Naive B cell (primary cell): ENCODE measurements around the gene BCAN. TPM values are rescaled to one million over a fixed set of nuclear protein-coding genes. Genes with fewer than 3 reads are reported as not detected.

Experiments used
- ATAC-seq, 2 donors: fragments of 150-1000 bp; cut with Tn5 transposase; 2 replicates each; pipeline ENCODE4 v1.10.0; 2021; ENCODE audit warnings: low read depth in 2 of 2, mild to moderate bottlenecking in 2 of 2, moderate library complexity in 2 of 2
- DNase-seq: peaks from one replicate; pipeline ENCODE4 v3.0.0; 2022
- H3K27ac Mint-ChIP-seq, 6 donors: one replicate each; pipeline ENCODE4 v1.8.0; 2020 to 2022; ENCODE audit warnings: mild to moderate bottlenecking in 6 of 6, mixed read lengths in 6 of 6, moderate library complexity in 5 of 6, inconsistent platforms in 2 of 6
- H3K27me3 Mint-ChIP-seq, 3 donors: one replicate each; pipeline ENCODE4 v1.8.0; 2021 to 2022; ENCODE audit warnings: mixed read lengths in 3 of 3, mild to moderate bottlenecking in 1 of 3
- H3K36me3 Mint-ChIP-seq, 2 donors: one replicate each; pipeline ENCODE4 v1.8.0; 2020 to 2022; ENCODE audit warnings: mixed read lengths in 2 of 2, inconsistent platforms in 1 of 2, mild to moderate bottlenecking in 1 of 2
- H3K4me1 Mint-ChIP-seq, 3 donors: one replicate each; pipeline ENCODE4 v1.8.0; 2020 to 2022; ENCODE audit warnings: mixed read lengths in 3 of 3, inconsistent platforms in 1 of 3, mild to moderate bottlenecking in 1 of 3, moderate library complexity in 1 of 3
- H3K4me3 Mint-ChIP-seq, 8 donors: one replicate each; pipeline ENCODE4 v1.8.0; 2020 to 2022; ENCODE audit warnings: mild to moderate bottlenecking in 8 of 8, mixed read lengths in 8 of 8, moderate library complexity in 8 of 8, inconsistent platforms in 2 of 8
- H3K9me3 Mint-ChIP-seq, 7 donors: one replicate each; pipeline ENCODE4 v1.8.0; 2020 to 2022; ENCODE audit warnings: mixed read lengths in 7 of 7, mild to moderate bottlenecking in 5 of 7, inconsistent platforms in 2 of 7, moderate library complexity in 1 of 7
- polyA plus RNA-seq, 6 donors: library from polyadenylated mRNA; unstranded; fragments of 300-500 nt; fragmentation: Illumina TruSeq; gene quantifications; one replicate each; pipeline ENCODE4 v1.2.3, GENCODE V29; 2021; ENCODE audit warnings: low read depth in 6 of 6

BCAN gene
- polyA plus RNA-seq, 6 donors from 2014 or later = not detected

DNA sequence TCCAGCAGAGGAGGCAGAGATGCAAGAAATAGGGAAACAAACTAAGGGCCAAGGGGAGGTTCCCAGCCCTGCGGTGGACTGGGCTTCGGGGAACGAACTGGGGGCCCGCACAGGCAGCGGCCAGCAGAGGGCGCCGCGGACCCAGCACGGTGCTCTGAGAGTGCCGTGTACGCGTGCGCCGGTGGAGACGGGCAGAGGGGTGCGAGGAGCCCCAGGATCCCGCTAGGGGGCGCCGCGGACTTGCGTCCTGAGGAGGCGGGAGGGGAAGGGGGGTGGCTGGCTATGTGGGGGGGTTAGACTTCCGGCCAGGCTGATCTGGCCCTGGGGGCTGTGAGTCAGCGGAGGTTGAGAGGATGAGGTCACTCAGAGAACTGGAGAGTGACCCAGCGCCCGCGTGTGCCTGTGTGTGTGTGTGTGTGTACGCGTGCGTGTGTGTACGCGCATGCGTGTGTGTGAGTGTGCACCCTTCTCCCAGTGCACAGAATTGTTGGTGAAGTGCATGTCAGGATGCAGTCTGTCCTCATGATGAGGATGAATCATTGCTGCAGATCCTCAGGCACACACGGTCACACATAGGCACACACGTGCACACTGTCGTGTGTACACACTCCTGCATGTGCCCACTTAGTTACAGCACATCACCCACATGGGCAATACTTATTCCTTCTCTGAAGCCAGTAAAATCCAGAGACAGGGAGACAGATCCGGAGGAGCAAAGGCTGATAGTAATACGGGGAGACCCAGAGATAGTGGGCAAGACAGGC lies 18.3 kb downstream of the BCAN start:
- peak; percentile 82 to 83 for ATAC-seq
- peak overlapping the region; percentile 32 to 80 (median 58) for H3K27ac Mint-ChIP-seq
- H3K27me3 Mint-ChIP-seq = peaks cover 17 to 54% (median 30%) of the 10 kb centered on the region in 3 donors
- peaks cover 74 to 95% (median 90%) of the 10 kb centered on the region in 3 donors for H3K4me1 Mint-ChIP-seq
- no peaks in the 10 kb centered on the region for H3K9me3 Mint-ChIP-seq
- no peaks in the 10 kb centered on the region for H3K36me3 Mint-ChIP-seq
- peak; percentile 84 for DNase-seq
- H3K4me3 Mint-ChIP-seq = peak overlapping the region in 6 of 8 donors; percentile 34 to 74 (median 65)

DNA sequence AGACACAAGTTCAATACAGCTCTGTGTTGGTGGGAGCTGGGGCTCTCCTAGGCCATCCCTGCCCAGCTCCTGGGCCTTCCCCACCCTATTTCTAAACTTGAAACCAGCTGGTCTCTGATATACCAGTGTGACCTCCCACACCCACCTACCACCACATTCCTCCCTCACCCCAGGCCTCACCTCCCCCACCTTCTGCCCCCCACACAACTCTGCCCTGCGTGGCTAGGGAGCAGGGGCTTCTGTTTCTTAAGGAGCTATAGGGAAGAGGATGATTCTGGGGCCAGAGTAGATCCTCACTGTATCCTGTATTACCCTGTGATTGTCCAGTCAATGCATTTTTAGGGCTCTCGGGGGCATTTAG lies 18.8 kb downstream of the BCAN start:
- DNase-seq = no peak
- Mint-ChIP-seq H3K36me3 (no peaks in the 10 kb centered on the region), H3K27me3 (peaks cover 11 to 50% (median 24%) of the 10 kb centered on the region in 3 donors), H3K27ac (no peak overlapping the region), H3K4me1 (peaks cover 77 to 99% (median 90%) of the 10 kb centered on the region in 3 donors), H3K9me3 (no peaks in the 10 kb centered on the region), H3K4me3 (peak overlapping the region in 3 of 8 donors; percentile 12 to 71 (median 21))
- no peak for ATAC-seq

DNA sequence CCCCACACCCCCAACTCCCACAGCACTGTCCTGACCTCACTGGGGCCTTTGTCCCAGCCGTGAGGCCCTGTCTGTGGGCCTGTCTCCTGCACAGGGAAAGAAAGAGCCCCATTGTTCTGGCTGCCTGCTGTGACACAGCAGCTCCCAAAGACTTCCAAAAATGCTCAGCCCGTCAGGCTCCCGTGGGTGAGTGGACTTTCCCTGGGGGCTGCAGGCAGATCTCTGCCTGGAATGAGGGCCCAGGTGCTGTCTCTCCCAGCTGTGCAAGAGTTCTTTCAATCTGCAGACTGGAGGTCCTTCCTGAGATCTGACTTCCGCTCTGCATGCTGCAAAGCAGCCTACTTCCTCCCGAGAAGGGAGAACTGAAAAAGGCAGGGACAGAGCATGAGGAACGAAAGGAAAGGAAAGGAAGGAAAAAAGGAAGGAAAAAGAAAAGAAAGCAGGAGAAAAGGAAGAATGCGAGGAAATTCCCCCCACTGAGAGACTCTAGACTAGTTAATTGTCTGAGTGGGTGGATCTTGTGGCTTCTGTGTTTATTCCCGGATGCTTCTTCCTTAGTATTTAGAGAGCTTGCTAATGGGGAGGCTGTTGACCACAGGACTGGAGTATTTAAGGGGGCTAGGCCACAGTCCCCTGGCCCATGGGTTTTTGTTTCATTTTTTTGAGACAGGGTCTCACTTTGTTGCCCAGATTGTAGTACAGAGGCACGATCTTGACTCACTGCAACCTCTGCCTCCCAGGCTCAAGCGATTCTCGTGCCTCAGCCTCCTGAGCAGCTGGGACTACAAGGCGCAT lies 20.3 kb downstream of the BCAN start:
- ATAC-seq = no peak
- H3K36me3 Mint-ChIP-seq = no peaks in the 10 kb centered on the region
- peaks cover 0 to 38% (median 9%) of the 10 kb centered on the region in 3 donors for H3K27me3 Mint-ChIP-seq
- H3K4me1 Mint-ChIP-seq = peaks cover 78 to 98% (median 85%) of the 10 kb centered on the region in 3 donors
- peak overlapping the region in 4 of 8 donors; percentile 4 to 66 (median 36) for H3K4me3 Mint-ChIP-seq
- H3K9me3 Mint-ChIP-seq = no peaks in the 10 kb centered on the region
- peak overlapping the region in 2 of 6 donors; percentile 39 to 69 for H3K27ac Mint-ChIP-seq
- no peak for DNase-seq

DNA sequence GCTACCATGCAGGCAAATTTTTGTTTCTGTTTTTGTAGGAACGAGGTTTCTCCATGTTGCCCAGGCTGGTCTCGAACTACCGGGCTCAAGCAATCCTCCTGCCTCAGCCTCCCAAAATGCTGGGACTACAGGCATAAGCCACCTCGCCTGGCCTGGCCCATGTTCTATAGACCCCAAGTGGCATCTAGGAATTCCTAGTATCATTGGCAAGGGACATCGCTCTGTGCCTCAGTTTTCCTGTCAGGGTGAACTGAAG lies 20.8 kb downstream of the BCAN start:
- H3K27me3 Mint-ChIP-seq = peaks cover 0 to 32% (median 4%) of the 10 kb centered on the region in 3 donors
- ATAC-seq (no peak), DNase-seq (no peak)
- H3K4me1 Mint-ChIP-seq = peaks cover 73 to 93% (median 80%) of the 10 kb centered on the region in 3 donors
- H3K27ac Mint-ChIP-seq = peak overlapping the region in 1 of 6 donors; percentile 27
- peak overlapping the region in 5 of 8 donors; percentile 27 to 71 (median 33) for H3K4me3 Mint-ChIP-seq
- no peaks in the 10 kb centered on the region for H3K9me3 Mint-ChIP-seq
- H3K36me3 Mint-ChIP-seq = no peaks in the 10 kb centered on the region

DNA sequence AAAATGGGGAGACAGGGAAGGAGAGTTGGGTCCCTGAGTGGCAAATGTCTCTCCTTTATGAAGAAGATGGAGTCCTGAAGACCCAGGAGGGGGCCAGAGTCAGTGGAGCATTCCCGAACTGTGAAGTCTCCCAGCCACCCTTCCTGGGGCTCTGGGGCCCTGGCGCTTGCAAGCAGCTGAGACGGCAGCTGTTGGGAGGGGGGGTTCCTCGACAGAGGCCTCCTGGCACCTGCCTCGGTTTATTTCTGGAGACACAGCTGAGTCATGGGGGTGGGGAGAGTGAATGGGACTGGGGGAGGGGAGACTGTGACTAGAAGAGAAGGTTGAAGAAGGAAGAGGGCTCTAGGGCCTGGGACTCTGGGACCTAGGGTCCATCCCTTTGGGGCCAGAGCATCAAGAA lies 21.3 kb downstream of the BCAN start:
- H3K9me3 Mint-ChIP-seq = no peaks in the 10 kb centered on the region
- H3K36me3 Mint-ChIP-seq = no peaks in the 10 kb centered on the region
- no peak for DNase-seq
- peaks cover 0 to 28% (median 0%) of the 10 kb centered on the region in 3 donors for H3K27me3 Mint-ChIP-seq
- H3K27ac Mint-ChIP-seq = peak overlapping the region in 3 of 6 donors; percentile 27 to 62 (median 52)
- peak overlapping the region in 4 of 8 donors; percentile 35 to 71 (median 48) for H3K4me3 Mint-ChIP-seq
- H3K4me1 Mint-ChIP-seq = peaks cover 69 to 89% (median 76%) of the 10 kb centered on the region in 3 donors
- ATAC-seq = no peak

DNA sequence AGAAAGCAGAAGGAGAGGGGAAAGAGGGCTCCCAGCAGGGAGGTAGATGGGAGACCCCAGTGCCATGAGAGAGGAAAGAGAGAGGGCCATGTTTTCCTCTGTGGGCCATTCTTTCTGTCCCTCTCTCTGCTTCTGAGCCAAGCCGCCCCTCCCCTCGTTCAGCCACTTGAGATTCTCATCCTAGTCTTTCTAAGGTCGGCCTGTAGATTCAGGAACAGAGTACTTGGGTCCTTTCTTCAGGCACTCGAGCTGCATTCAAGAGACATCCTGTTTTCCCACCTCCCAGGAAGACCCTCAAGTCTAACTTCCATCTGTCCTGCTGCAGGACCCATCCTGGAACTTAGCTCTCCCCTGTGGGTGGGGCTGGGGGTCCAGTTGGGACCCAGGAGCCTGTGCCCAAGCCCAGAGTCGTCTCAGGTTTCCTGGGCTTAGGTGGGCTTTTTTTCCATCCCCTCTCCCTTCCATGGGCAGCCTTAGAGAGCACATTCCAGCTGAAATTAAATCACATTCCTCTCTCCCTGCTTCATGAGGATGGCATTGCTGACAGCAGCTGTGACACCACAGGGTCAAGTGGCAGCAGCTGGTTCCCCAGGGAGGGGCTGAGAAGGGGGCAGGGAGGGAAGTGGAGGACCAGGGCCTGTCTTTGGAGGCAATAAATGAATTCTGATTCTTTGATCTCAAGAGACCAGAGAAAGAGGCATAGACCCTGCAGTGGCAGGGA lies 22.3 kb downstream of the BCAN start:
- DNase-seq = no peak
- Mint-ChIP-seq H3K27me3 (peaks cover 0 to 22% (median 0%) of the 10 kb centered on the region in 3 donors), H3K4me3 (peak overlapping the region in 6 of 8 donors; percentile 71 to 88 (median 75)), H3K27ac (peak overlapping the region in 1 of 6 donors; percentile 79), H3K36me3 (no peaks in the 10 kb centered on the region), H3K9me3 (no peaks in the 10 kb centered on the region), H3K4me1 (peaks cover 63 to 78% (median 74%) of the 10 kb centered on the region in 3 donors)
- no peak for ATAC-seq

DNA sequence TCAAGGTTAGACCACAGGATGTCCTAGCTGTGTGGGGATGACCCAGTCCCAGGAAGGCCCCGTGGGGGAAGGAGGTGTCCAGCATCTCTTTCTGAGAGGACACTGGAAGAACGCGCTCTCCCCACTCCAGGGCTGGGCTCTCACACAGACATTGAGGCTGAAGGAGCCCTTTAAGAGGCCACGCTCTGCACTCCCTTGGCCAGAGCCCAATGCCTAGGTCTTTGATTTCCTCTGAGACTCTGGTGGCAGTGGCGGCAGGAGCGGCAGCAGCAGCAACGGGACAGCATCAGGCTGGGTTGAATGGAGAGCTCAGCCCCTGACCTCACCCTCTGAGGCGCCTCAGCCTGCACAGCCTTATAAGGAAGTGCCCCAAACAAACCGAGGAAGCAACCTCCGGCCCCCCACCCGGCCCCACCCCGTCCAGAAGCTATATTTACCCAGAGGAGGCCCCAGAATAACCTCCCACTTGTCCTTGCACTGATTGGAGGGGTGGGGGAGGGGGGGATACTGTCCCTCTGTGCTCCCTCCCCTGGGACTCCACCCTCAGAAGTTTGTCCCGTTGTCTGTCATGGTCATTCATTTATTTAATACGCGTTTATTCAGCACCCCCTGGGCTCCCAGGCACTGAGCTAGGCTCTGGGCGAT lies 23.0 kb downstream of the BCAN start:
- ATAC-seq = peak; percentile 40 to 52
- H3K27ac Mint-ChIP-seq = peak overlapping the region in 1 of 6 donors; percentile 35
- H3K36me3 Mint-ChIP-seq = no peaks in the 10 kb centered on the region
- peak overlapping the region in 7 of 8 donors; percentile 55 to 88 (median 74) for H3K4me3 Mint-ChIP-seq
- peaks cover 0 to 20% (median 2%) of the 10 kb centered on the region in 3 donors for H3K27me3 Mint-ChIP-seq
- DNase-seq = no peak
- H3K4me1 Mint-ChIP-seq = peaks cover 56 to 72% (median 67%) of the 10 kb centered on the region in 3 donors
- H3K9me3 Mint-ChIP-seq = no peaks in the 10 kb centered on the region

DNA sequence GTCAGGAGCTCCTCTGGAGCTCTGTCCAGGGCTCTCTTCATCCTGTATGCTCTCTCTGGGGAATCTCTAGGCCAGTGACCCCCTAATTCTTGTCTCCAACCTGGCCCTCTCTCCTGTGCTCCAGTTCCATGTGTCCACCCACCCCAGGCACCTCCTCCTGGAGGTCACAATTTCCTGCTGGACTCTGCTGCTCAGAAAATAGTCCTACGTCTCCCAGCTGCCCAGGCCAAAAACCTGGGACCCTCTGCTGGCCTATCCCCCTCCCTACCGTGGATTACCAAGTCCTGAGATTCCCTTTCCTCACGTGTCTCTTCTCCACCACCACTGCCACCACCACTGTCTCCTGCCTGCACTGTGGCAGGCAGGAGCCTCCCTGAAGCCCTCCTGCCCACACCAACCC lies 23.6 kb downstream of the BCAN start:
- ATAC-seq = no peak
- Mint-ChIP-seq H3K27ac (peak overlapping the region in 3 of 6 donors; percentile 35 to 87 (median 64)), H3K27me3 (peaks cover 0 to 25% (median 8%) of the 10 kb centered on the region in 3 donors), H3K9me3 (no peaks in the 10 kb centered on the region), H3K4me3 (peak overlapping the region; percentile 38 to 88 (median 69)), H3K36me3 (no peaks in the 10 kb centered on the region), H3K4me1 (peaks cover 58 to 66% (median 61%) of the 10 kb centered on the region in 3 donors)
- no peak for DNase-seq

DNA sequence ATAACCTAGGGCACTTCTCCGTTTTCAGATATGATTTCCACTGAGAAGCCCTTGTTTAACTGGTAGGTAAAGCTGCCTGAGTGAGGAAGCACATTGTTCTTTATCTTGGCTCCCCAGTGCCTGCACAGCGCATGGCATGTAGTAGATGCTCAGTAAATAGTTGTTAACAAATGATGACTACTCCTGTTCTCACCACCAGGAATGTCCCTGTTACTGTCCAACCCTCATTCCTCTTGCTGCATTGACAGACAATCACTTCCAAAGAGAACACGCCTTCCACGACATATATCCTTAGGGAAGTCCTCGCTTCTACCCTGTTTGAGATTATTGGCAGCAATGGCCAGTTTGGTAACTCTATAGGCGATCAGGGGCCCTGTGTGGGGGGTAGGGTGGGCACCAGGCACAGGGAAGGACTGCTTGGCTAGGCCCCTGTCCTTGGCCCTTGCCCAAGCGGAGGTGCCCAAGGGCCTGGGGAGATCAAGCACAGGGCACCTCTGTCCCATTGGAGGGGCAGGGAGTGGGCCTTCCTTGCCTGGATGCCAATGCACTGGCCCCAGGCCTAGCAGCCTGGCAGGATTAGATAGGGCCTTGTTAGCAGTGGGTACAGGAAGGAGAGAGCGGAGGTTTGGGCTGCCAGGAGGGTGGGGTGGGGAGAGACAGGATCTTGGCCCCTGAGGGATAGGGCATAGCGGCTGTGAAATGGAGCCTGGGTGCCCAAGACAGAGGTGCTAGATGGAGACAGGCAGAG lies 25.1 kb downstream of the BCAN start:
- no peak for ATAC-seq
- H3K27ac Mint-ChIP-seq = peak overlapping the region in 2 of 6 donors; percentile 78 to 89
- H3K9me3 Mint-ChIP-seq = no peaks in the 10 kb centered on the region
- H3K36me3 Mint-ChIP-seq = peaks cover 0 to 9% of the 10 kb centered on the region in 2 donors
- DNase-seq = no peak
- H3K4me3 Mint-ChIP-seq = peak overlapping the region in 1 of 8 donors; percentile 11
- H3K27me3 Mint-ChIP-seq = peaks cover 12 to 38% (median 23%) of the 10 kb centered on the region in 3 donors
- peaks cover 46 to 55% (median 50%) of the 10 kb centered on the region in 3 donors for H3K4me1 Mint-ChIP-seq

DNA sequence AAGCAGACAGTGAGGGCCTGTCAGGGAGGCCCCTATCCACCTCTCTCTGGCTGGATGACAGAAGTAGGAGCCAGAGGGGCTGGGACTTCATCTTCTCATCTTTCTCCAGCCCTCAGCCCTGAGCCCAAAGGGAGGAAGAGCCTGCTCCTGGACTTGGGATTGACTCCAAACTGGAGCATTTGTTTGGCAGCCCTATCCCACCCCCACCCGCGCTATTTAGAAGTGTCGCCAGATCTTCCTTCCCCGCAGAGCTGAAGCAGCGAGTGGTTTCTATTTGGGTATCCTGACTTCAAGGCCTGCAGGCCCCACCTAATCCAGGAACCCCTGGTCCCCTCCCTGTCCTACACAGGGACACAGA lies 25.7 kb downstream of the BCAN start:
- Mint-ChIP-seq H3K4me3 (no peak overlapping the region), H3K27me3 (peaks cover 17 to 44% (median 29%) of the 10 kb centered on the region in 3 donors), H3K9me3 (no peaks in the 10 kb centered on the region), H3K36me3 (peaks cover 0 to 9% of the 10 kb centered on the region in 2 donors), H3K27ac (peak overlapping the region in 1 of 6 donors; percentile 85), H3K4me1 (peaks cover 41 to 50% (median 47%) of the 10 kb centered on the region in 3 donors)
- no peak for ATAC-seq
- DNase-seq = no peak

DNA sequence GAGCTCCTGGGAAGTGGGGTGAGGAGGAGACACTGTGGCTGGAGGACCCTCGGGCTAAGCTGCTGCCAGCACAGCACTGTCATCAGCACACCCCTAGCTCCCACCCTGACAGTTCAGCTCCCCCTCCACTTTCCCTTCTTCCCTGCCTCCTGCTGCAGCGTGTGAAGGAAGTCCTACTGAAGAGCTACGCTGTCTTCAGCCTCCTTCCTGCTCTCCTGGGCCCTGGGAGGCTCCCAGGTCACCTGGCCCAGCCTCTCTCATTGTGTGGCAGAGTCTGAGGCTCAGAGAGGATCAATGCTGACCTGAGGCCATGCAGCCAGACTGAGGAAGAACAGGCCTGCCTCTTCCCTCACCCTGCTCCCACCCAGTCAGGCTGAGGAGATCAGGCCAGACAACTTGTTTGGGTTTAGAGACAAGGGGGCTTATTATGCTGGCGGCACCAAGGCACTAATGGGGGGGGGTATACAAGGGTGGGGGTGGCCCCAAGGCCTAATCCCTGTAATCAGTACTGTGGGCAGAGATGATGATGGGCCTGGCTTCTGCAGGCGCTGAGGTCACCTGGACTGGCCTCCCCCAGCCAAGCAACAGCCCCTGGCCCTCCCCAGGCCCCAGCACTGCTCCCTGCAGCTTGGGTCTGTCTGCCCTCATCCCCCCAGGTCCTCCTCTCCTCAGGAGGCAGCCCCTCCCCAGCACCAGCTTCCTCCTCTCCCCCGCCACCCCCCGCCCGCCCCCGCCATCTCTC lies 26.2 kb downstream of the BCAN start:
- Mint-ChIP-seq H3K36me3 (peaks cover 0 to 9% of the 10 kb centered on the region in 2 donors), H3K9me3 (no peaks in the 10 kb centered on the region), H3K27me3 (peaks cover 20 to 44% (median 33%) of the 10 kb centered on the region in 3 donors), H3K4me1 (peaks cover 36 to 44% (median 43%) of the 10 kb centered on the region in 3 donors), H3K27ac (peak overlapping the region in 2 of 6 donors; percentile 15 to 85), H3K4me3 (no peak overlapping the region)
- ATAC-seq (no peak), DNase-seq (no peak)
